Astrocyte (in vitro differentiated cells and primary cell): ENCODE results near the gene PROKR1. TPM values are rescaled to one million over a fixed set of nuclear protein-coding genes. Genes with fewer than 3 reads are reported as not detected.

Source experiments
- DNase-seq: peaks from one replicate; pipeline ENCODE4 v3.0.0-alpha.2; 2010; ENCODE audit warnings: low read depth
- FAIRE-seq: peaks from 2 replicates; lab custom pipeline; 2011; peaks lifted over from hg19 to GRCh38; lab: Jason Lieb, UNC
- H2AFZ ChIP-seq: 2 replicates; pipeline ENCODE4 v1.6.0; 2012; ENCODE audit warnings: low read depth, low read length, inconsistent platforms
- H3K27ac ChIP-seq: 2 replicates; pipeline ENCODE4 v1.5.1; 2011; ENCODE audit warnings: low read depth, low read length, inconsistent platforms
- H3K27me3 ChIP-seq: 2 replicates; pipeline ENCODE4 v1.6.0; 2011; ENCODE audit warnings: low read length, inconsistent platforms; ENCODE audit not compliant: insufficient read depth
- H3K36me3 ChIP-seq: 2 replicates; pipeline ENCODE4 v1.5.1; 2011; ENCODE audit warnings: low read length, inconsistent platforms; ENCODE audit not compliant: insufficient read depth
- H3K4me1 ChIP-seq: 2 replicates; pipeline ENCODE4 v1.5.1; 2011; ENCODE audit warnings: low read length, inconsistent platforms; ENCODE audit not compliant: insufficient read depth
- H3K4me2 ChIP-seq: 2 replicates; pipeline ENCODE4 v1.6.0; 2012; ENCODE audit warnings: low read length, inconsistent platforms
- H3K4me3 ChIP-seq: 2 replicates; pipeline ENCODE4 v1.5.1; 2011; ENCODE audit warnings: low read depth, mild to moderate bottlenecking, low read length, inconsistent platforms; ENCODE audit not compliant: insufficient read depth
- H3K79me2 ChIP-seq: 2 replicates; pipeline ENCODE4 v1.6.0; 2012; ENCODE audit warnings: mild to moderate bottlenecking, low read length, inconsistent platforms; ENCODE audit not compliant: insufficient read depth
- H3K9ac ChIP-seq: 2 replicates; pipeline ENCODE4 v1.6.0; 2012; ENCODE audit warnings: mild to moderate bottlenecking, low read length, inconsistent platforms
- H3K9me3 ChIP-seq: 2 replicates; pipeline ENCODE4 v1.5.1; 2012; ENCODE audit warnings: low read depth, mild to moderate bottlenecking, low read length, inconsistent platforms; ENCODE audit not compliant: insufficient read depth
- H4K20me1 ChIP-seq: 2 replicates; pipeline ENCODE4 v1.6.0; 2012; ENCODE audit warnings: low read length, inconsistent platforms; ENCODE audit not compliant: insufficient read depth
- H3K27ac Mint-ChIP-seq: one replicate; pipeline ENCODE4 v1.8.0; 2021; ENCODE audit warnings: mild to moderate bottlenecking, mixed read lengths; ENCODE audit not compliant: unreplicated experiment
- H3K27me3 Mint-ChIP-seq: one replicate; pipeline ENCODE4 v1.8.0; 2021; ENCODE audit warnings: low read depth, mixed read lengths; ENCODE audit not compliant: unreplicated experiment
- H3K36me3 Mint-ChIP-seq: one replicate; pipeline ENCODE4 v1.8.0; 2021; ENCODE audit warnings: low read depth, mixed read lengths; ENCODE audit not compliant: unreplicated experiment
- H3K4me1 Mint-ChIP-seq: one replicate; pipeline ENCODE4 v1.8.0; 2021; ENCODE audit warnings: low read depth, mixed read lengths; ENCODE audit not compliant: unreplicated experiment
- H3K4me3 Mint-ChIP-seq: one replicate; pipeline ENCODE4 v1.8.0; 2021; ENCODE audit warnings: mild to moderate bottlenecking, moderate library complexity, mixed read lengths; ENCODE audit not compliant: unreplicated experiment
- H3K9me3 Mint-ChIP-seq: one replicate; pipeline ENCODE4 v1.8.0; 2021; ENCODE audit warnings: mild to moderate bottlenecking, mixed read lengths; ENCODE audit not compliant: unreplicated experiment
- CTCF ChIP-seq: IDR thresholded peaks from 2 replicates; pipeline ENCODE4 v1.5.1; 2011; ENCODE audit warnings: low read depth, mild to moderate bottlenecking, inconsistent platforms, low read length, moderate library complexity; ENCODE audit not compliant: insufficient read depth
- EZH2 ChIP-seq: IDR thresholded peaks from 2 replicates; pipeline ENCODE4 v1.6.1; 2012; ENCODE audit warnings: mild to moderate bottlenecking, low read length, inconsistent platforms; ENCODE audit not compliant: insufficient read depth
- total RNA-seq: library from RNA; stranded (reverse); gene quantifications from 2 replicates; pipeline ENCODE4 v1.2.1, GENCODE V29; 2021

Gene PROKR1
- total RNA-seq, 1 donor from 2014 or later: 0.05 TPM

- H3K9me3 ChIP-seq: peaks cover 3% of the 10 kb centered on the region
- no peak overlapping the region for H3K9ac ChIP-seq
- H3K36me3 ChIP-seq: no peaks in the 10 kb centered on the region
- FAIRE-seq: no peak
- H3K4me1 ChIP-seq: no peaks in the 10 kb centered on the region
- no peak for DNase-seq
- TF ChIP-seq EZH2: no peak
- TF ChIP-seq CTCF: no peak
- Mint-ChIP-seq H3K4me1 (no peaks in the 10 kb centered on the region), H3K36me3 (no peaks in the 10 kb centered on the region), H3K27me3 (peaks cover 4% of the 10 kb centered on the region), H3K27ac (no peak overlapping the region), H3K4me3 (no peak overlapping the region), H3K9me3 (peaks cover 6% of the 10 kb centered on the region)
- no peak overlapping the region for H3K4me3 ChIP-seq
- H3K27ac ChIP-seq: no peak overlapping the region
- H2AFZ ChIP-seq: no peak overlapping the region
- H4K20me1 ChIP-seq: no peaks in the 10 kb centered on the region
- peaks cover 2% of the 10 kb centered on the region for H3K27me3 ChIP-seq
- no peak overlapping the region for H3K4me2 ChIP-seq
- H3K79me2 ChIP-seq: no peaks in the 10 kb centered on the region
Measured at GRCh38 chr2:68700560-68700959, 57.2 kb downstream of the PROKR1 start.

GRCh38 chr2:68706637-68707036 is 63.3 kb downstream of the PROKR1 start:
- Mint-ChIP-seq H3K9me3 (no peaks in the 10 kb centered on the region), H3K4me1 (no peaks in the 10 kb centered on the region), H3K27me3 (peaks cover 14% of the 10 kb centered on the region), H3K27ac (no peak overlapping the region), H3K4me3 (no peak overlapping the region), H3K36me3 (no peaks in the 10 kb centered on the region)
- no peak for FAIRE-seq
- no peak for DNase-seq
- H3K9ac ChIP-seq: no peak overlapping the region
- no peak overlapping the region for H3K4me3 ChIP-seq
- no peak overlapping the region for H2AFZ ChIP-seq
- peaks cover 15% of the 10 kb centered on the region for H3K27me3 ChIP-seq
- no peaks in the 10 kb centered on the region for H3K36me3 ChIP-seq
- H3K27ac ChIP-seq: no peak overlapping the region
- peaks cover 6% of the 10 kb centered on the region for H3K4me1 ChIP-seq
- no peak for TF ChIP-seq CTCF
- TF ChIP-seq EZH2: no peak
- no peaks in the 10 kb centered on the region for H3K79me2 ChIP-seq
- H3K4me2 ChIP-seq: no peak overlapping the region
- no peaks in the 10 kb centered on the region for H4K20me1 ChIP-seq
- H3K9me3 ChIP-seq: no peaks in the 10 kb centered on the region

Other genes starting within 250 kb of the PROKR1 start
- gene FBXO48, start 176.3 kb upstream of the PROKR1 start, total RNA-seq: 0.54 and 0.55 TPM in 2 replicates
- 2.5 and 2.9 TPM in 2 replicates for gene APLF, start 176.0 kb upstream of the PROKR1 start, total RNA-seq
- gene ARHGAP25, start 91.2 kb downstream of the PROKR1 start, total RNA-seq: 0.30 TPM in 1 of 2 replicates, not detected in the other
- not detected in 2 replicates for gene BMP10, start 227.8 kb downstream of the PROKR1 start, total RNA-seq